Psoas muscle (tissue), 8 donors: ENCODE results near the gene HOXB9. TPM values are rescaled to one million over a fixed set of nuclear protein-coding genes. Genes with fewer than 3 reads are reported as not detected.
A peak's percentile ranks its signal among the peaks of the same experiment; 100 is the strongest.

ENCODE experiments used
- ATAC-seq, 4 donors: fragments of 200-7000 bp; cut with Tn5 transposase; one replicate each; pipeline ENCODE4 v1.9.1; 2020; ENCODE audit warnings: moderate library complexity in 3 of 4, mild to moderate bottlenecking in 2 of 4
- DNase-seq, 2 donors: peaks; one replicate each; pipeline ENCODE4 v3.0.0-alpha.2; 2020
- H3K27ac ChIP-seq: fragments of 200-600 bp; one replicate; pipeline ENCODE4 v1.8.0; 2022
- H3K27me3 ChIP-seq, 3 donors: fragments of 200-600 bp in 1 of 3; one replicate each; pipeline versions ENCODE4 v1.6.1 to v1.8.0; 2013 to 2022; ENCODE audit warnings: low read length in 2 of 3, mild to moderate bottlenecking in 2 of 3, moderate library complexity in 1 of 3; ENCODE audit not compliant: insufficient read depth in 3 of 3
- H3K36me3 ChIP-seq, 2 donors: fragments of 200-600 bp in 1 of 2; one replicate each; pipeline versions ENCODE4 v1.6.1 to v1.8.0; 2013 to 2022; ENCODE audit warnings: low read depth in 1 of 2, mild to moderate bottlenecking in 1 of 2, moderate library complexity in 1 of 2; ENCODE audit not compliant: insufficient read depth in 1 of 2
- H3K4me1 ChIP-seq: fragments of 200-600 bp; one replicate; pipeline ENCODE4 v1.8.0; 2022
- H3K4me3 ChIP-seq: fragments of 200-600 bp; one replicate; pipeline ENCODE4 v1.8.0; 2022; ENCODE audit warnings: mild to moderate bottlenecking
- H3K9me3 ChIP-seq: fragments of 200-600 bp; one replicate; pipeline ENCODE4 v1.8.0; 2022
- WGBS, 3 donors: extraction: QIAGEN DNeasy Blood & Tissue Kit; methylation state at CpG; one replicate each; pipeline versions ENCODE4 v1.1.6 to v1.1.7; 2013; 5-methylcytosine and 5-hydroxymethylcytosine counted together
- intact Hi-C, 2 donors: fragments of 100-400 bp; cut with DNase I; formaldehyde crosslinking; loops; one replicate each; pipeline versions ENCODE4 v1.11.0 to v1.14.2; 2022
- polyA plus RNA-seq, 3 donors: library from polyadenylated mRNA; stranded (reverse); fragments of 200-250 nt; gene quantifications; one replicate each; pipeline ENCODE4 v1.2.3, GENCODE V29; 2013
- total RNA-seq, 4 donors: library from RNA; stranded (reverse); fragmentation: NEBNext Ultra II Directional in 2 of 4; extraction: Animal tissue kit (Norgen Biotek cat#: 25700) in 2 of 4; gene quantifications; one replicate each; pipeline versions ENCODE4 v1.2.1 to v1.2.4, GENCODE V29; 2021 to 2023
- TF ChIP-seq, protein P1 (sequence below): fragments of 200-600 bp; IDR thresholded peaks from one replicate; pipeline ENCODE4 v1.8.0; 2022; ENCODE audit warnings: antibody characterized with exemption
- donor health status: healthy with polysubstance abuse.
- donor health status: DM: no; HTN: no; CAD: no; lungs with moderate emphysema.
- donor health status: Bipolar disorder and iron deficiency.
- donor health status: healthy.
- donor health status: DM: yes; HTN: yes; CAD: no.
- donor health status: DM: no; HTN: no; CAD: no.
- donor health status: DM: no; HTN: no; CAD: no.
- donor health status: DM: yes; HTN: yes; CAD: no.

Gene HOXB9
- total and polyA plus RNA-seq, 7 donors, result 0.01 to 0.10 (median 0.03) TPM; not detected in 4

DNA sequence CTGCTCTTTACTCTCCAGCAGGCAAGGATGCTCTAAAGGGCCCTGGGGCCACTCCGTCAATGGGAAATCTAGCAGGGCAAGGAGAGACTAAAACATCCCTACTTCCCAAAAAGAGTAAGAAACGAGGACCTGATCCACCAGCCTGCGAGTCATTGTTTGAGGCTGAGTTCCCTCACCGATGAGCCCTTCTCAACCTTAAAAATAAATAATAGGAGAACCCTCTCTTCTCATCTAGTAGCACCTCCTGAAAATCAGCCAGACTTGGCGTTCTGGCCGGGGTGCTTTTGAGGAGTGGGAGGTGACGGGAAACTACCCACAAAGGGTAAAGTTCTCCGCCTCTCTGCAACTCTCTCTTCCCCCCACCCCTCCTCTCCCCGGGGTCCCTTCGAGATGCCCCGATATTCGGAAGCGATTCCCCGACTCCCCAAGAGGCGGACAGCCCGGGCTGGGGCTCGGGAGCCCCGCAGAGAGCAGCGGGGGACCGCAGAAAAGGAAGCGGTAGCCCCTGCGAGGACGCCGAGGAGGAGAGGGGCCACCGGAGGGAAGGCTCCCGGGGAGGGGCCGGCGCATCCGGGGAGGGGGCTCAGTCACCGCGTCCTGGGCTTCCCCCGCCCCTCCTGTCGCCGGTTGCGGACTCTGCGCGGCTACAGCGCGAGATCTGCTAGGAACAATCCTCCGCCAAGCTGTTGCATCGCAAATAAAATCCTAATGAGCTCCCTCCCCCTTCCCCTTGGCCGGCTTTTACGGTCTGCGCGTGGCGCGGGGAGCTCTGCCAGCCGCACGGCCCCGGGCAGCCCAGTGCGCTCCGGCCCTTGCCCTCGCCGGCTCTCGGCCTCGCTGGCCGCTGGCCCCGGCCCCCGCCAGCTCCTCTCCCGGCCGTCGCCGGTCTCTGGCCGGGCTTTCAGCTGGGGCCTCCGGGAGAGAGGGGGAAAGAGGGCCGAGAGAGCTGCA is 1.3 kb downstream of the HOXB9 start:
- Histone ChIP-seq H3K4me3 (peak overlapping the region; percentile 62), H3K27me3 (peaks cover 5 to 100% (median 62%) of the 10 kb centered on the region in 3 donors), H3K27ac (no peak overlapping the region), H3K36me3 (no peaks in the 10 kb centered on the region), H3K9me3 (no peaks in the 10 kb centered on the region), H3K4me1 (peaks cover 20% of the 10 kb centered on the region)
- intact Hi-C loops, result no loop called here
- no peak for DNase-seq
- ATAC-seq, result peak; percentile 22 to 63 (median 44)
- TF ChIP-seq, protein P1, sequence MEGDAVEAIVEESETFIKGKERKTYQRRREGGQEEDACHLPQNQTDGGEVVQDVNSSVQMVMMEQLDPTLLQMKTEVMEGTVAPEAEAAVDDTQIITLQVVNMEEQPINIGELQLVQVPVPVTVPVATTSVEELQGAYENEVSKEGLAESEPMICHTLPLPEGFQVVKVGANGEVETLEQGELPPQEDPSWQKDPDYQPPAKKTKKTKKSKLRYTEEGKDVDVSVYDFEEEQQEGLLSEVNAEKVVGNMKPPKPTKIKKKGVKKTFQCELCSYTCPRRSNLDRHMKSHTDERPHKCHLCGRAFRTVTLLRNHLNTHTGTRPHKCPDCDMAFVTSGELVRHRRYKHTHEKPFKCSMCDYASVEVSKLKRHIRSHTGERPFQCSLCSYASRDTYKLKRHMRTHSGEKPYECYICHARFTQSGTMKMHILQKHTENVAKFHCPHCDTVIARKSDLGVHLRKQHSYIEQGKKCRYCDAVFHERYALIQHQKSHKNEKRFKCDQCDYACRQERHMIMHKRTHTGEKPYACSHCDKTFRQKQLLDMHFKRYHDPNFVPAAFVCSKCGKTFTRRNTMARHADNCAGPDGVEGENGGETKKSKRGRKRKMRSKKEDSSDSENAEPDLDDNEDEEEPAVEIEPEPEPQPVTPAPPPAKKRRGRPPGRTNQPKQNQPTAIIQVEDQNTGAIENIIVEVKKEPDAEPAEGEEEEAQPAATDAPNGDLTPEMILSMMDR, result no peak
- 1 to 4% (median 2%) methylated on average over 47 to 66 of the region's 66 CpGs for WGBS, 3 donors

DNA sequence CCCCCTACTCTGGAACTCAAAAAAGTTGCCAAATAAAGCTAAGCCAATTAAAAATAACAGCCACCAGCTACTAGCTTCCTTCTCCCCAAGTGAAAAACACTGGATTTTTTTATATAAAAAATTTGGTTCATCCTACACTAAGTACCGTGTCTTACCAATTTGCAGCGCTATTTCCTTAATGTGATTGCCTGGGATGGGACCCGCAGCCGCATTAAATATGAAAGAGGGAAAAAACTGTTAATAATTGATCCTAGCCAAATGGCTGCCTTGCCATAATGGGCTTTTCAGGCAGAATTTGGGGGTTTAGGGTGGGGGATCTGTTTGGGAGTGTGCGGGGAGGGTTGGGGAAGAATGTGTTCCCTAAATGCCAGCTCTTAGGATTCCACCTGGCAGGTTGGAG is 2.0 kb downstream of the HOXB9 start:
- DNase-seq, result no peak
- Histone ChIP-seq H3K27ac (no peak overlapping the region), H3K36me3 (no peaks in the 10 kb centered on the region), H3K4me1 (peaks cover 20% of the 10 kb centered on the region), H3K9me3 (no peaks in the 10 kb centered on the region), H3K27me3 (peaks cover 5 to 100% (median 60%) of the 10 kb centered on the region in 3 donors), H3K4me3 (no peak overlapping the region)
- TF ChIP-seq, protein P1, result no peak
- intact Hi-C loops, result no loop called here
- WGBS, 3 donors, result 23 to 31% (median 25%) methylated on average over 5 of the region's 5 CpGs
- ATAC-seq, result no peak

DNA sequence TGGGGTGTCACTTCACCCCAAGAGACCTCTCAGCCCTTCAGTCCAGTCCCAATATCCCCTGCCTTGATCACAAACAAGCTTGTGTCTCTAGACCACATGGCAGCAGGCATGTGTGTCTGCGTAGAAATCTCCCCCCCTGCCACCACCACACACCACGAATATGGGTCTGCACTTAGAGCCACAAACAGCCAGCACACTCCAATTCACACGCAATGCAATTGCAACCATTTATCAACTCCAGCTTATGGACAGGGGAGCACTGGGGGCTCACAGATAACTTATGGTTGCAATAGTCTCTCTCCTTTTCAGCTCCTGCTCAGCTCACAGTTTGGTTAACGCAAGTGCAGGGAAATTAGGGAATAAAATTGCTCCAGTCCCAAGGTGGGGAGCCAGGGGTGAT is 2.6 kb downstream of the HOXB9 start:
- intact Hi-C loops, result no loop called here
- DNase-seq (no peak), ATAC-seq (no peak)
- H3K27ac ChIP-seq, result no peak overlapping the region
- H3K9me3 ChIP-seq, result no peaks in the 10 kb centered on the region
- no peak overlapping the region for H3K4me3 ChIP-seq
- no peaks in the 10 kb centered on the region for H3K36me3 ChIP-seq
- H3K4me1 ChIP-seq, result peaks cover 20% of the 10 kb centered on the region
- peaks cover 5 to 99% (median 57%) of the 10 kb centered on the region in 3 donors for H3K27me3 ChIP-seq
- TF ChIP-seq, protein P1, result no peak
- 23 to 32% (median 31%) methylated on average over 4 of the region's 4 CpGs for WGBS, 3 donors

DNA sequence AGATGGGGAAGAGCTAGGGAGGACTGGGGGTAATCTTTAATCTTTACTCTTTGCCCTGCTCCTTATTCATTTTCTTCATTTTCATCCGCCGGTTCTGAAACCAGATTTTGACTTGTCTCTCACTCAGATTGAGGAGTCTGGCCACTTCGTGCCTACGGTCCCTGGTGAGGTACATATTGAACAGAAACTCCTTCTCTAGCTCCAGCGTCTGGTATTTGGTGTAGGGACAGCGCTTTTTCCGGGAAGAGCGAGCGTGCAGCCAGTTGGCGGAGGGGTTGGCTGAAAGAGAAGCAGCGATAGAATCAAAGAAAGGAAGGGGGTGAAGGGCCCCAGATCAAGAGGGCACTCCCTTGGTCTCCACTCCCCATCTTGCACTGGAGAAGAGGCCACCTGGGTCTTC is 3.3 kb downstream of the HOXB9 start:
- 22 to 35% (median 30%) methylated on average over 11 of the region's 11 CpGs for whole genome bisulfite sequencing, 3 donors
- Histone ChIP-seq H3K4me1 (peaks cover 20% of the 10 kb centered on the region), H3K4me3 (no peak overlapping the region), H3K27ac (no peak overlapping the region), H3K27me3 (peaks cover 10 to 98% (median 59%) of the 10 kb centered on the region in 3 donors), H3K36me3 (no peaks in the 10 kb centered on the region), H3K9me3 (no peaks in the 10 kb centered on the region)
- DNase-seq (no peak), ATAC-seq (no peak)
- TF ChIP-seq, protein P1, result no peak
- intact Hi-C loops, result no loop called here
